NCI-H82 treated with DMSO at 0.1 percent for 48 hours (cell line): ENCODE results near the gene MICOS13.
"Not testable (repeated sequence)": the region's sequence is repeated elsewhere in the genome, so short reads cannot be mapped to it uniquely, and the experiment has no call there.

ENCODE experiments used
- DNase-seq: peaks from one replicate; lab custom pipeline; 2025; ENCODE audit not compliant: unreplicated experiment; lab: John Stamatoyannopoulos, UW

Gene MICOS13

DNA sequence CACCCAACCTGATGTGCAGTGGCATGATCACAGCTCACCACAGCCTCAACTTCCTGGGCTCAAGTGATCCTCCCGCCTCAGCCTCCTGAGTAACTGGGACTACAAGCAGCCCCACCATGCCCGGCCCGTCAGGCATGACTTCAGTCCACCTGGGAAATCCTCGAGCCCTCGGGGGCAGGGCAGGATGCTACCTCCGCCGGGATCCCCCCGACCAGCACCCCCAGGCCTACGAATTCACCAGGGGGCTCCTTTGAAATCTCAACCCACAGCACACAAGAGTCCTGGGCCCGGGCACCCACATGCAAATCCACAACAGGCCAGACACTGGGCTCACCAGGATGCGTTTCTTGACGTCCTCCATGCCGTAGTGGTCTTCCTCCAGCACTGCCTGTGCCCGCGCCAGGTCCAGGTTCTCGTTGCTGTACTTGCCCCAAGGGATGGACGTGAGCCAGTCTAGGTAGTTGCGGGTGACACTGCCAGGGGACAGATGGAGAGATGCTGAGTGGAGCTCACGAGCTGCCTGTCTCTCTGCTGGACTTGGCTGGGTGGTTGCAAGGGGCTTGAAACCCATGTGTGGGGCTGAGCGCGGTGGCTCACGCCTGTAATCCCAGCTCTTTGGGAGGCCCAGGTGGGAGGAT lies 20.3 kb upstream of the MICOS13 start:
- DNase-seq: no peak

DNA sequence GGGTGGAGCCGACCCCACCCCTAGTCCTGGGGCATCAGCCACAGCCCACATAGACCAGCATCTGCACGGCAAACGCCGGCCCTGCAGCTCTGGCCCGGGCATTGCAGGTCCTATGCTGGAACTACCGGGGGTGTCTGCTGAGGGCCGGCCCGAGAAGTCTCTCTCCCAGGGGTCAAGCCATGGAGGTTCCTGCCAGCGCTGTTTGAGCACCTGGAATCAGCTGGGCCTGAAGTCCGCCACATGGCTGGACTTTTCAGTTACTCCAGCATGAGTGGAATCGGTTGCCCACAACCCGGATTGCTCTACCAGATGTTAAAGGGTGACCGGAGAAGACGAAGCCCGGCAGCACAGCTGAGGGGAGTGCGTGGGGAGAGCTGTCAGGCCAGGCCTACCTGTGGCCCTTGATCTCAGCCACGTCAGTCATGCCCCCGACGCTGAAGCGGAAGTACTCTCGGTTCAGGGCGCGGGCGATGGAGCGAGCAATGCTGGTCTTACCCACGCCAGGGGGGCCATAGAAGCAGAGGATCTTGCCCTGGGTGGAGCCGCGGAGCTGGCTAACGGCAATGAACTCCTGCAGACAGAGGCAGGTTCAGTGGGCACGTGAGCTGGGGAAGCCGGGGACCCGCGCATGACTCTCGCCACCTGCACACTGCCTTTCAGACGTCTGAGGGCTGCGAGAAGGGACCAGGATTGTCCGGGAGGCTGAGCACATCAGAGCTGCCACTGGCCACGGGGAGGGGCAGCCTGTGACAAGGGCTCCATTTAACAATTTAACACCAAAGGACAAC lies 18.5 kb upstream of the MICOS13 start:
- no peak for DNase-seq

DNA sequence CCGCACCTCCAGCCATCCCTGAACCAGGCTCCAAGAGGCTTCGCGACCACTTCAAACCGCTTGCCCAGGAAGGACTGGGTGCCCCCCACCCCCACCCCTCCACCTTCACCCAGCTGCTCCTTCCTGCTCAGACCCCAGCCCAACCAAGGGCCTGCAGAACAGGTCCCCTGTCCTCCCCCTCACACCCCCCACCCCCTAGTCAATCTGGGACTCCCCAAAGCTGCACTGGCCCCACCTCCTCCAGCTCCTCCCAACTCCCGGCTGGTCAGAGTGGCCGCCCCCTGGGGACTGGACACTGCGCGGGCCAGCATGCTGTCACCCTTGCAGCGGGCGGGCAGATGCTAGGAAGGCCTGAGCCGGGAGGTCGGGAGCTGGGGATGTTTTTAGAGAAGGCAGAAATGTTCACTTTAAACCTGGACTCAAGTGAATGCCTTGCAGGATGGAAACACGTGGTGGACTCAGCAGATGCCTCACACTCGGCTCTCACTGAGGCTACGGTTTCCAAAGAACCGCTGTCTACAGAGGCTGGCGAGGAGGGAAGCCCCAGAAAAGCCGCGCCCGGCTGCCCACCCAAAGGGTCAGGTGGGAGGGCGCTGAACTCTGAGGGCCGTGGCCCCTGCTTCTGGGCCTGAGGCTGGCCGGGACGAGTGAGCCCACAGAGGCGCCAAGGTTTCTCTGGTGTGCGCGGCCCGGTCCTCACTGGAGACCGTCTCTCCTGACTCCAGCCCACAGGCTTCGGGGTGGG lies 17.7 kb upstream of the MICOS13 start:
- DNase-seq: no peak

DNA sequence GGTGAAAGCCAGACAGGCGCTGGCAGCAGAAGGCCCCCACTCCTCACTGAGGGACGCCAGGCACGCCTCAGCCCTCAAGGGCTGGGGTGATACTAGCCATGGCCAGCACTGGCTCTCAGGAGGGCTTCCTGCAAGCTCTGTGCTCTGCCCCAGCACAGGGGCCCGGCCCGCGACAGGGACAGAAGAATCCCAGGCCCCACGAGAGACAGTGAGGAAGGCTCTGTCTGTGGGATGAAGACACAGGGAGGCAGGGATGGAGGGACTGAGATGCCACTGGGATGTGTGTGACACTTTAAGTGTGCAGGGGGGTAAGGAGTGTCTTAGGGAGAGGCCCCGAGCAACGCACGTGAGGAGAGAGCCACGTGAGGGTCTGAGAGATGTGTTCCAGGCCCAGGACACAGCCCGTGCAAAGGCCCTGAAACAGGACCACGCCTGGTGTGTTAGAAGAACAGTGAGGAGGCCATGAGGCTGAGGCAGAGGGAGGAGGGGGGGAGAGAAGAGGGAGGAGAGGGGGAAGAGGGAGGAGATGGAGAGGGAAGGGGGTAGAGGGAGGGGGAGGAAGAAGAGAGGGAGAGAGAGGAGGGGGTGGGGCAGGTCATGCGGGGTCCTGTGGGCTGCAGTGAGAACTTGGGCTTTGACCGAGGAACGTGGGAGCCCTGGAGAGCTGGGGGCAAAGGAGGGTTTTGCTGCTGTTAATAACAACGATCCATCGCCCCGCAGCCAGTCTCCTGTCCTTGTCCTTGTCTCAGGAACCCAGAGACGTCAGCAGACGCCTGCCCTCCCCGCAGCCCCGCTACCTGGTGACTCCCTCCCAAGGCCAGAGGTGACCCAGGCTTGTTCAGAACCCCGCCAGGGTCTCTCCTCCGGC lies 16.9 kb upstream of the MICOS13 start:
- no peak for DNase-seq

DNA sequence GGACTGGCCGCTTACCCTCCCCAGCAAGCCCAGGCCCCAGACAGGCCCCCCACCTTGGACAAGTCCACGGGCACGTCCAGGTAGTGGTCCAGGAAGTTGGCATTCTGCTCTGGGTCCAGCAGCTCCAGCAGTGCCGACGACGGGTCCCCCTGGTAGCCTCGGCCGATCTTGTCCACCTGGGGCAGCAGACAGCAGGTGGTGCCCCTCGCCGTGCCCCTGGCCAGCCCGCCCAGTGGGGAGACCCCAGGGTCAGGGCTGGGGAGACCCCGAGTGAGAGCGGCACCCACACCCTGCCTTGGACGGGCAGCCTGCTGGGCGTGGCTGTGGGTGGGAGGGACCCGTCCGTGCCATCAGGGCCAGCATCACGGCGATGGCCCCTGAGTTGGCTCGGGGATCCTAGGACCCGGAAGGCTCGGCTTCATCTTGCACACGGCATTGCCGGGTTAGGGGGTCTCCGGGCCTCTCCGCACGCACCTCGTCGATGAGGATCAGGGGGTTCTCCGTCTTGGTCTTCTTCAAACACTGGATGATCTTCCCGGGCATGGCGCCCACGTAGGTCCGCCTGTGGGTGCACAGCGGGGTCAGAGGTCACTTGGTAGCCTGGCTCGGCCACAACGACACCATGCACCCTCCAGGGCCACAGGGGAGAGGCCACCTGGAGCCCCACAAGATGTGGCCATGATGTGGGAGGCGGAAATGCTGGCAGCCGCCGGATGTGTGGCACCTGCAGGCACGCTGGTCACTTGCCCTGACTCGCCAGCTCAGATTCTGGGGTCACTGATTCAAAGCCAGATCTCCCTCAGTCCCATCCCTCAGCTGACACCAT lies 16.1 kb upstream of the MICOS13 start:
- DNase-seq: no peak

DNA sequence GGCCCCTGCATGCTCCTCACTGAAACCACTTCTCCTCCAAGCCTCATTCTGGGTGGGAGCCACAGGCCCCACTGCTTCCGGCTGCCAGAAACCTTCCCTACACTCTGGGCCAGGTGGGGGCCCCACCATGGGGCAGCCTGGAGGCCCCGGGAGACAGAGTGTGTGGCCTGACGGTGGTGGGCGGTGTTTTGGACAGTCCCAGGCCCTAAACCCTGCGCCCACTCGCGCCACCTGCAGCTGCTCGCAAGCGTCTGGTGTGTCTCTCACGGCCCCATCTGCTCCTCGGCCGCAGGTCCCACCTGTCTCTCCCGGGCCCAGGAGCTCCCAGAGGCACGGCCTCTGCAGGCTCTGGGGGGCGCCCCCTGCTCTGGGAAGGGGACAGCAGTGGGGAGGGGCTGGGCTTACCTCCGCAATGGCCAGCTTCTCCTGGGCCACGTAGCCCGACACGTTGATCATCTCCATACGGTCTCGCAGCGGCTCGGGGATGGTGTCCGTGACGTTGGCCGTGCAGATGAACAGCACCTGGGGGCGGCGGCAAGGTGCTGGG lies 15.4 kb upstream of the MICOS13 start:
- DNase-seq: no peak

DNA sequence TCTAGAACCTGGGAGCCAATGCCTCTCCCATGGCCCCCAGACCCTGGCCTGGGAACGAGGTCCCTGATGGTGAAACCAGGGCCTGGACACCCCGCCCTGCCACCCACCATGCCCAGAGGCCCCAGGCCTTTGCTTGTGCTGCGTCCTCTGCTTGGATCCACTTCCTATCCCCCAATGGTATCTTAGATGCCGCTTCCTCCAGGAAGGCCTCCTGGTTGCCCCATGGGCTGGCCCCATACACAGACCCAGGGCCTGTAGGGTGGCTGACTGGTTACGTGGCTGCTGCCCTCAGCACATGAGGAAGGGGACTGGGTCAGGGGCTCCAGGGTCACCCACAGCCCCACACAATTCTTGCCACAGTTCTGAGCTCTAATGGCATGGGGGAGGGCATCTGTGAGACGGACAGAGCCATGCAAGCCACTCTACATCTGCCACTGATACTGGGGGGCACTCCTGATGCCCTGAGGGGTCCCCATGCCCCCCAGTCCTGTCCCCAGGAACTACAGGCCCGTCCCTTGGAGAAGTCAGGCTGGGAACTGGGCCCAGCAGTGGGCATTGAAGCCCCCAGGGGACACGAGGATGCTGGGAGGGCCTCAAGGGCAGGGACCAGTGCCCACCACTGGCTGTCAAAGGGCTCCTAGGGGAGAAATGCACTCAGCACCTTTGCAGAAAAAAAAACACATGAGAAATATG lies 14.8 kb upstream of the MICOS13 start:
- DNase-seq: no peak

DNA sequence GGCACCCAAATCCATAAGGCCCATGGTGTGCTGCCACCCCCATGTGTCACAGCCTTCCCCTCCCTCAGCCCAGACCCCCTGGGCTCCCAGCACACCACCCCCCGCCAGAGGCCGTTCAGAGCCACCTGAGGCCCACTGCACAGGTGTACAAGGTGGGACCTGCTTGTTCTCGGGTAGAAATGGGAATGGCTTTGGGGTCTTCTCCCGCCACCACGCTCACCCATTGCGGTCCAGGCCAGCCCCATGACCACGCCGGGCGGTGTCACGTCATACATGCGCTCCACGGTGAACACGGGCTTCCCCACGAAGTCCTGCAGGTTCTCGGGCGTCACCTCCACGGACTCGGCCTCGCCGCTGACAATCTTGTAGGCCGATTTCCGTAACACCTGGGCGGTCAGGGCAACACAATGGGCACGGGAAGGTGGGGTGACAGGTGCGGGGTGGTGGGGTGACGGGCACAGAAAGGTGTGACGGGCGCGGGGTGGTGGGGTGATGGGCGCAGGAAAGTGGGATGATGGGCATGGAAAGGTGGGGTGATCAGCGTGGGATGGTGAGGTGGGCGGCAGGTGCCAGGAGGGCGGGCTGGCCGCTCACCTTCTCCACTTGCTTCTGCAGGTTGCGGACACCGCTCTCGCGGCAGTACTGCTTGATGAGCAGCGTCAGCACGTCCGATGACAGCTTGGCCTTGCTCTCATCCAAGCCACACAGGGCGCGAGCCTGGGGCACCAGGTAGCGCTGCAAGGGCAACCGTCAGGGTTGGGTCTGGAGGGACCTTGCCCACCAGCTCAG lies 14.0 kb upstream of the MICOS13 start:
- no peak for DNase-seq

DNA sequence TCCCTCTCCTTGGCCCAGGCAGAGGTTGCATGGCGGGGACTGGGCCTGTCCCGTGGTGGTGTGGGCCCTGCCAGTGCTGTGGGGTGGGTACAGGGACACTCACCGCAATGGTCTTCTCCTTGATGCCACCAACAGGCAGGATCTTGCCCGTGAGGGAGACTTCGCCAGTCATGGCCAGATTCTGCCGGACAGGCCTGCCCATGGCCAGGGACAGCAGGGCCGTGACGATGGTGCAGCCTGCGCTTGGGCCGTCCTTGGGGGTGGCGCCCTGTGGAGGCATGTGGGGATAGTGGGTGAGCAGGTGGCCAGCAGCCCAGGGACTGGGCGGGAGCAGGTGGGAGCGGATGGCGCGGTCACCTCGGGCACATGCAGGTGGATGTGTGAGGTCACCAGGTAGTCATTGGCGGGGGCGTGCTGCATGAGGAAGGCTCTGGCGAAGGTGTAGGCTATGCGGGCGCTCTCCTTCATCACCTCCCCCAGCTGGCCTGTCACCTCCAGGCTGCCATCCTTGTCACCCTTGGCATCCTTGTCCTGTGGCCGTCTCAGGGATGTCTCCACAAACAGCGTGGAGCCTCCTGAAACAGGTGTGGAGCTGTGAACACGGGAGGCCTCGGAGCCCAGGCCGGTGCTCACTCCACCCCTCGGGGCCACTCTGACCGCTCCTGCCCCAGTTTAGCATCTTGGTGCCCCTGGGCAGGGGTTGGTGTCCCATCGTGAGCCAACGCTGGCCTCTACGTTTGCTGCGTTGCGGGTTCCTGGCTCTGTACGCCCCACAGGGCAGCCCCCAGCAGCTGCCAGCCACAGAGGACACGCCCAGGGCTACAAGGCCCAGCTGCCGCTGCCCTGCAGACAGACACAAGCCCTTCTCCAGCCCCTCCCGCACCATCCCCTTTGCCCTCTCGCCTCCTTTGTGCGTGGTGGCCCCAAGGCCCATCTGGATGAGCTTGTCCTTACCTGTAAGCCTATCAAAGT lies 13.2 kb upstream of the MICOS13 start:
- DNase-seq: no peak

DNA sequence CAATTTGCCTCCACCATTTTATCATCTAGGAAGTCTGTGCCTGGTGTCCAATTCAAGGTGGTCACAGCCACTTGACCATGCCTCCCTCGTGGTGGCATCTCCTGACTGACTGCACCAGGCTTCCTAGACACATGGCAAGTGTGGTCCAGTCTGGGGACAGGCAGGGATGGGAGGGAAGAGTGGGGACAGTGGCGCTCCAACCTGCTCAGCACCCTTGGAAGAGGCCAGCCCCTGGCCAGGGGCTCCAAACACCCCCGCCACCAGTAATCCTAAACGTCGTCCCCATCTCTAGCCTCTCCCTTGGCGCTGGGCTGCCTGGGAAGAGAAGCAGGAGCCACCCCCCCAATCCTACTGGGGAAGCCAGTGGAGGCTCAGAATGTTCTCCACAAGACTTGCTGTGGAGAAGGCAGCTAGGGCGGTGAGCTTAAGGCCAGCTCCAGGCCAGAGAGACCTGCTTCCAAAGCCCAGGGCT lies 12.4 kb upstream of the MICOS13 start:
- no peak for DNase-seq

DNA sequence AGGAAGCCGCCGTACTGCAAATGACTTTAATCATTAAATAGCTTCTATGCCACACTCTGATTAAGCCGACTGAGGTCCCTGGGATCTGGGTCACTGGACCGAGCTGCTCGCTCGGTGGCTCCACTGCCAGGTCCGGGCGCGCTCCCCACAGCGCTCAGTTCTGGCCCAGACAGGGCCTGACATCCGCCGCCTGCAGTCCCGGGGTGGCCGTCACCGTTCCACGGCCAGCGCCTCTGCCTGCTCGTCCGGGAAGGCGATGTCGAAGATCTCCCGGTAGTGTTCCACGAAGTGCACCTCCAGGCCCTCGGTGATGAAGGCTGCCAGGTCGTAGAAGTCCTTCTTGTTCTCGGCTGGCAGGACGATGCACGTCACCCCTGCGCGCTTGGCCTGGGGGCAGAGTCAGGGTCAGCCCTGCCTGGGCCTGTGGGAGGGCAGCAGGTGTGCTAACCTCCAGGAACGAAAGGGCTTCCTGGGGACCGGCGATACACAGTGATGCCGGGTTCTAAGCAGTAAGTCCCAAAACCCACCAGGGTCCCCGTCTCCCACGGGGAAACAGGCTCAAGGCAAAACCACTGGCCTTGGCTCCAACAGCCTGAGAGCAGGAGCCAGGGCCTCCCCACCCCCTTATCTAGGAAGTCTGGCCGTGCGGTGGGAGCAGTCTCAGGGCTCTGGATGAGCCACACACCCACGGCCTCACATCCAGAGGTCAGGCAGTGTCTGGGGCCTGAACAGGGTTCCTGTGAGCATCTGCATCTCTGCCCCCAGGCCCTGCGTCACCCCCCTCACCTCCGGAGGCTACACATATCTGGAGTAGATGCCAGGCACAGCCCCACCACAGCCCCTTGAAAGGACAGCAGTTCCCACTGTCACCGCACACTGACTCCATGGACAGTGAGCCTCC lies 11.8 kb upstream of the MICOS13 start:
- DNase-seq: no peak

DNA sequence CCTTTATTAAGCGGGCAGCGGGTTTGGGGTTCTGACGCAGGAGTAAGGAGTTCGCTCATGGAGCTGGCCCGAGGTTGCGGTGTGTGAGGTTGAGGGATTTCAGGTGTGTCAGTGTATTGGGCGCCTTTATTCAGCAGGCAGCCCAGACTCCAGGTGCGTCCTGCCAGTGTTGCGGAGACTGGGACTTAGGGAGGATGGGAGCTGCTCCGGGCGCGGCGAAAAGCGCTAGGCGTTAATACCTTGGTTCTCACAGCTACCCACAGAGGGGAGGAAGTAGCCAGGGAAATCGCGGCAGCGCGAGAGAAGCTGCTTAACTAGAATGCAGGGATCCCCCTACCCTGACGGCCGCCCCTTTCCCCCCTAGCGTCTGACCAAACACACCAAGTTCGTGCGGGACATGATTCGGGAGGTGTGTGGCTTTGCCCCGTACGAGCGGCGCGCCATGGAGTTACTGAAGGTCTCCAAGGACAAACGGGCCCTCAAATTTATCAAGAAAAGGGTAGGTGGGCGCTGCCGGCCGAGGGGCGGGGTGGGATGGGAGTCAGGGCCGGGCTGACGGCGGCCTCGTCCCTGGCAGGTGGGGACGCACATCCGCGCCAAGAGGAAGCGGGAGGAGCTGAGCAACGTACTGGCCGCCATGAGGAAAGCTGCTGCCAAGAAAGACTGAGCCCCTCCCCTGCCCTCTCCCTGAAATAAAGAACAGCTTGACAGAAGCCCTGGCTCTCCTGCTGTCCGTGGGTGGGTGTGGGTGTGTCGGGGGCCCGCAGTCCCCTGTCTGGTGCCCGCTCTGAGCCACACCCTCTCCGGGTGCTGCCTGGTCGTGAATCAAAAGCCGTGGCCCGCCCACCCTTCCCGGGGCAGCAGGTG lies 10.9 kb upstream of the MICOS13 start:
- no peak for DNase-seq

DNA sequence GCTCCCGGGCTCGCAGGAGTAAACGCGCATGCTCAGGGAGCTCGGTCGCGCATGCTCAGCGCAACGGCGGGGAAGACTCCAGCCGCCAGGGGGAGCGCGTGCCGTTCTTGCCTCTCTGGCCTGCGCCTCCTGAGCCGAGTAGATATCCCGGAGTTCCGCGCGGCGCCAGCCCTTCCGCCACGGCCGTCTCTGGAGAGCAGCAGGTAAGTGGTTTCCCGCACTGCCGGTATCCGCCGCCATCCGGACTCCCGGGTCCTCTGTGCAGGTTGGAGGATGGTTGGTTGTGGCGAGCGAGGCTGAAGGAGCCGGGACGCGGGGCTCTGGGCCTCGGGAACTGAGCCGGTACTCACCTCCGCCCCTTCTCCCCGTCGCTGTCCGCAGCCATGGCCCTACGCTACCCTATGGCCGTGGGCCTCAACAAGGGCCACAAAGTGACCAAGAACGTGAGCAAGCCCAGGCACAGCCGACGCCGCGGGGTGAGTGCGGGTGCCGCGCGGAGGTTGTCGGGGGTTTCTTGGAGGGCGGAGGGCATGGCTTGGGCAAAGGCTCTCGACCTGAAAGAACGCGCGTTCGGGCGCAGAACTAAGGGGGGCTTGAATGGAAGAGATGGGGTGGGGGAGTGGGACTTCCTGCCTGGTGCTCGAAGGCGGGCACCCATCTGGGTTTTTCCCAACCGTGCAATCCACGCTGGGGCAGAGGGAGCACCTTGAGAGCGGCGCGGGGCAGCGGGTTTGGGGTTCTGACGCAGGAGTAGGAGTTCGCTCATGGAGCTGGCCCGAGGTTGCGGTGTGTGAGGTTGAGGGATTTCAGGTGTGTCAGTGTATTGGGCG lies 10.0 kb upstream of the MICOS13 start, which contains the start of gene RPL36:
Gene RPL36, plus strand, starts transcription at position 171 of the 830 bp plus-strand sequence. Its CDS starts 213 bp downstream, at position 384.
- peak; percentile 81 for DNase-seq

DNA sequence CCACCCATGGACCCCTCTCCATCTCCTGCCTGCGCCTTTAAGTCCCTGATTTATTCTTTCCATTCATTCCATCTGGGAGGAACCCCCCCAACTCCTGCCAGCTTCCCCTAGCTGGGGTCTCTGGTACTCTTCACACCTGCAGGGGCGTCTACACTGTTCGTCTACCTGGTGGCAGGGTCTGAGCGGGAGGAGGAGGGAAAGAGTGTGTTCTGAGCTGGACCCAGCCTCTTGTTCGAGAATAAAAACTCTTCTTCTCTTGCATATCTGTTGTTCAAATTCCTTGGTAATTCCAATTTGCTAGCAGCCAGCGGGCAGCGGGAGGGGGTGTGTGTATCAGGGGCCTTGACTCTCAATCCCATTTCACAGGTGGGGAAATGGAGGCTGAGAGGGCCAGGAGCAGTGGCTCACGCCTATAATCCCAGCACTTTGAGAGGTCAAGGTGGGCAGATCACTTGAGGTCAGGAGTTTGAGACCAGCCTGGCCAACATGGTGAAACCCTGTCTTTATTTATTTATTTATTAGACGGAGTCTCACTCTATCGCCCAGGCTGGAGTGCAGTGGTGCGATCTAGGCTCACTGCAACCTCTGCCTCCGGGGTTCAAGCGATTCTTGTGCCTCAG lies 8.1 kb upstream of the MICOS13 start:
- not testable (repeated sequence) for DNase-seq
